Ishikawa (cell line): ENCODE data around the gene FSD1L.

Source experiments
- CEBPB ChIP-seq: IDR thresholded peaks from 2 replicates; pipeline ENCODE4 v1.6.1; 2012
- CREB1 ChIP-seq: IDR thresholded peaks from 2 replicates; pipeline ENCODE4 v1.6.1; 2012; ENCODE audit warnings: low read depth
- EGR1 ChIP-seq: IDR thresholded peaks from 2 replicates; pipeline ENCODE4 v1.6.1; 2012
- EP300 ChIP-seq: IDR thresholded peaks from 2 replicates; pipeline ENCODE4 v1.6.1; 2012; ENCODE audit warnings: borderline replicate concordance
- FOXM1 ChIP-seq: IDR thresholded peaks from 2 replicates; pipeline ENCODE4 v1.6.1; 2012; ENCODE audit warnings: low read depth, borderline replicate concordance
- MAX ChIP-seq: IDR thresholded peaks from 2 replicates; pipeline ENCODE4 v1.6.1; 2012
- NFIC ChIP-seq: IDR thresholded peaks from 2 replicates; pipeline ENCODE4 v1.6.1; 2012
- RAD21 ChIP-seq: IDR thresholded peaks from 2 replicates; pipeline ENCODE4 v1.6.1; 2012; ENCODE audit warnings: low read depth
- REST ChIP-seq: IDR thresholded peaks from 2 replicates; pipeline ENCODE4 v1.6.1; 2012; ENCODE audit warnings: low read depth, mild to moderate bottlenecking
- TAF1 ChIP-seq: IDR thresholded peaks from 2 replicates; pipeline ENCODE4 v1.6.1; 2012; ENCODE audit warnings: low read depth, mild to moderate bottlenecking
- TCF12 ChIP-seq: IDR thresholded peaks from 2 replicates; pipeline ENCODE4 v1.6.1; 2012; ENCODE audit warnings: low read depth
- USF1 ChIP-seq: IDR thresholded peaks from 2 replicates; pipeline ENCODE4 v1.6.1; 2012
- YY1 ChIP-seq: IDR thresholded peaks from 2 replicates; pipeline ENCODE4 v1.6.1; 2012; ENCODE audit warnings: low read depth
- ZBTB7A ChIP-seq: IDR thresholded peaks from 2 replicates; pipeline ENCODE4 v1.6.1; 2012; ENCODE audit warnings: low read depth

- peak; percentile 89 for TF ChIP-seq TAF1
- no peak for TF ChIP-seq CREB1
- TF ChIP-seq CEBPB, result no peak; the same call in 1 of the 2 replicates
- no peak for TF ChIP-seq RAD21
- no peak for TF ChIP-seq EP300
- peak; percentile 53 for TF ChIP-seq NFIC
- TF ChIP-seq YY1, result 0 out of 2 replicates have a peak, but pooled peaks have one; percentile 14
- peak; percentile 38; the same call in 1 of the 2 replicates for TF ChIP-seq MAX
- TF ChIP-seq REST, result peak; percentile 34; the same call in 1 of the 2 replicates
- no peak for TF ChIP-seq FOXM1
- no peak for TF ChIP-seq EGR1
- peak; percentile 41; the same call in 1 of the 2 replicates for TF ChIP-seq TCF12
- TF ChIP-seq USF1, result no peak
- 0 out of 2 replicates have a peak, but pooled peaks have one; percentile 26 for TF ChIP-seq ZBTB7A
Observed at GRCh38 chr9:105557804-105558610, 110.2 kb downstream of the FSD1L start, which contains the start of gene FKTN.
